Measurements from ENCODE around the gene UBP1. TPM values are rescaled to one million over a fixed set of nuclear protein-coding genes. Genes with fewer than 3 reads are reported as not detected.
"Not testable (repeated sequence)": the region's sequence is repeated elsewhere in the genome, so short reads cannot be mapped to it uniquely, and the experiment has no call there.

Gene UBP1
- 32.8 and 77.3 TPM in 2 replicates for total RNA-seq

DNA sequence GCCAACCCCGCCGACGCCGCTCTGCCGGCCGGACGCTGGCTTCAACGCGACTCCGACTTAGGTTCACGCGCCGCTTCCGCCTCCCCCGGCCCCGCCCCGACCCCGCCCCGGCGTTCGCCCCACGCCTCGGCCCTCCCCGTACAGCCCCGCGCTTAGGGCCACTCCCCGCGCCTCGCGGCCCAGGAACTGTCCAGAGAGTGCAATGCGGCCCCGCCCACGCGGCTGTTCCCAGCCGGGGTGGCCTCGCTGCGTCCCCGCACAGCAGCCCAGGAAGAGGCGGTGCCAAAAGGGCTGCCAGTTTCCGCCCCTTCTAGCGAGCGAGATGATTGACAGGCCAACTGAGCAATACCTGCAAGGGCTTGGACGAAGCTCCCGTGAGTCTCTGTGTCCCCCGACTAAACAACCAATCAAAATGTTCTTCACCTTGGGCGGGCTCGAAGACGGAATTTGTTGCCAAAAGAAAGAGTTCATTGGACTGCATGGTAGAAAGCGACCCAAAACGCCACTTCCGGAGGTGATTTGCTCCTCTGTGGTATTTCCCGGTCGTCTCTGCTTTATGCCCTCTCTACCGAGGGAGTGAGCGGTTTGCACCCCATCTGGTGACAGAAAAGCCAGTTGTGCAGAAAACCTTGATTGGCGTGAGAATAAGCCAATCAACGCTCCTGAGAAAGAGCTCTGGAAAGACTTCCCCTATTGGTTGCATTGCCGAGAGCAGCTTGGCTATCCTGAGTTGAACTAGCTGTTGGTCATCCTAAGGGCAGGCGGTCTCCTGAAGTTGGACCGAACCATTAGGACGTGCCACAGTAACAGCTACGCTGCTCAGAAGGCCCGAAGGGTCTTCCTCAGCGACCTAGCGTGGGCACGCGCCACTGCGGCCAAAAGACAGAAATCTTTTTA lies at the start of gene UBP1:
TSS of gene UBP1 (minus strand) at position 78 of the 897 bp plus-strand sequence. CDS start 557 bp downstream, outside the sequence.
- DNase-seq (ENCODE audit: low read depth): peak; percentile 100

DNA sequence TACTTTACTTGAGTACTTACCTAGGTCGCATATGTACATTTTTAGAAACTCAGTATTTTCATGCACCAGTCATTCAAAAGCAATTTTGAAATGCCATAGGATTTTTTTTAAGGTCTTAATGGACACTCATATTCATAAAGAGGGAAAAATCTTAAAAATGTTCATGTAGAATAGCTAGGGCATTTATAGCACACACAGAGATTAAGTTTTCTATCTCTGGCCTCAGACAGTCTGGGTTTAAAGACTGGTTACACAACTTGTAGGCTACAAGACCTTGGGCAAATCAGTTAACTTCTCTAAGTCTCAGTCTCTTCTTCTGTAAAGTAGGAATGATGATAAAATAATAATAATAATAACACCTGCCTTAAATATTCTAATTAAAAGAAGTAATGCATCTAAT lies 48.5 kb upstream of the UBP1 start:
- no peak for DNase-seq (ENCODE audit: low read depth)

DNA sequence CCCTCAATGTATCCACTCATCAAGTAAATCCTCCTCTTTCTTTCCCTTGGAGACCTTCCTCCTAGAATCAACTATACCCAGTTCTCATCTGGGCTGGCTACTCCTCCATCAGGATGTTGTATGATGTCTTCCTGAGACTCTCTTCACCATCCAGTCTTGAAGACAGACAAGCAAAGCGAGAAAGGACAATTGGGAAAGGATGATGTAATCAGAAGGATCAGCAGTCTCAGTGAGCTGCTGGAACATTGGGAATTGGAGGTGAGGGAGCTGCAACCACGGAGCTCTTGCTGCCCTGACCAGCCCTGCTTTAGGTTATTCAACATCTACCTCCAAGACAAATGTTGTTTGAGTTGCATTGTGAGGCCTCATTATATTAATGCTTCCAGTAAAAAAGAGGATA lies 48.0 kb upstream of the UBP1 start:
- no peak for DNase-seq (ENCODE audit: low read depth)

DNA sequence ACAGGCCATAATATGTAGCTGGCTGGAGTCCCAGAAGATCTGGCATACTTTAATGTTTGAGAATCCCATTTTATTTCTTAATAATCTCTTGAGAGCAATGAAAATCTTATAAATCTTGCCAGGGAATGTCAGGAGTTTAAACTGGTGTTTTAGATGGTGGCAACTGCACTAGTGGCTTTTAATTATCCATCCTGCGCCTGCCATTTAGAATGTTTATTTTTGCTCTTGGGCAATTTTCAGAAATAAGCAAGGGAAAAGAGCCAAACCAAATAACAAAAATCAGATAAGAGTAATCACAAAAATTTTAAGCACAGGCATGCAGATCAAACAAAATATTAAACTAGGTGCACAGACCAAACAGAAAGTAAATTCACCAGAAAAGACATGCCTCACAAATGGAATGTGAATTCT lies 41.9 kb upstream of the UBP1 start:
- DNase-seq (ENCODE audit: low read depth): no peak

- DNase-seq (ENCODE audit: low read depth): no peak
Observed at GRCh38 chr3:33474896-33475295, 34.7 kb upstream of the UBP1 start.

DNA sequence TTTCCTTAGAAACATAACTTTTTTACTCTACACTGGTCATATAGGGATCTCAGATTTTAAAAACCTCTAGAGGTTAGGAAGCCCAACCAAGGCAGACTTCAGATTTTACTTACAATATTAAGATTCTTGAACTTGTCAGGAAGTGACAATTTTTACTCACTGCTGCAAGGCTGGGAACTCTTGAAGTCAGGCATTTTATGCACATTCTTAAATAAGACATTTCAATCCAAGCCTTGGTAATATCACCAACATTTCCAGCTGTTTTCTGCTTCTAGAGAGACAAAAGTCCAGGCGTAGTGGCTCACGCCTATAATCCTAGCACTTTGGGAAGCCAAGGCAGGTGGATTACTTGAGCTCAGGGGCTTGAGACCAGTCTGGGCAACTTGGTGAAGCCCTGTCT lies 33.6 kb upstream of the UBP1 start:
- no peak for DNase-seq (ENCODE audit: low read depth)

DNA sequence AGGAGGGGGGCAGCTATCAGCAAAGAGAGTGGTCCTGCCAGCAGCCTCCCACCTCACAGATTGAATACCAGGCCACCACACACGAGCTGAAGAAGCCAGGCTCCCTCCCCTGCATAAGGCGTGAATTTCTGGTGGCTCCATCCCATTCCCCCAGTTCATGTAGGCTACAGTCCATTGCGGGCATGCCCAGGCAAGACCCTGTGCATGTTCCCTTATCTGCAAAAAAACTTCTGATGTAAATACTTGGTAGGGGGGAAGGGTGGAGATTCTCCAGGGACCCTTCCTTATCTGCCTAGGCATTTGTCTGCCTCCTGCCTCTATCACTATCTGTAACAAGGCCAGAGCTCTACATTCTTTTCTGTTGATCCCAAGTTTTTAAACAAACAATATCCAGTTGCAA lies 27.6 kb upstream of the UBP1 start:
- DNase-seq (ENCODE audit: low read depth): no peak

- DNase-seq (ENCODE audit: low read depth): no peak
Observed at GRCh38 chr3:33461097-33461496, 20.9 kb upstream of the UBP1 start.

DNA sequence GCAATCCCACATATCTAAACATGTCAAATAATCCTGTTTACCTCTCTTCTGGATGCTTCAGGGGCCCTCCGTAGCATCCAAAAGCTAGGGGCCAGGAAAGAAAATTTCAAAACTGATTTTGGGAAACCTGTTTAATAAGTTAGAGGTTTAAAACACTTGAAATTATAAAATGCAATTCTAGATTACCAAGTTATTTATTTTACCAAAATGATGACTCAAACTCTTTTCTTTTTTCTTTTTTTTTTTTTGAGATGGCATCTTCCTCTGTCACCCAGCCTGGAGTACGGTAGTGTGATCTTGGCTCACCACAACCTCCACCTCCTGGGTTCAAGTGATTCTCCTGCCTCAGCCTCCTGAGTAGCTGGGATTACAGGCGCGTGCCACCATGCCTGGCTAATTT lies 19.4 kb upstream of the UBP1 start:
- DNase-seq (ENCODE audit: low read depth): not testable (repeated sequence)

GRCh38 chr3:33458446-33458845 lies 18.2 kb upstream of the UBP1 start:
- DNase-seq (ENCODE audit: low read depth): no peak

GRCh38 chr3:33456756-33457155 lies 16.6 kb upstream of the UBP1 start:
- DNase-seq (ENCODE audit: low read depth): no peak

DNA sequence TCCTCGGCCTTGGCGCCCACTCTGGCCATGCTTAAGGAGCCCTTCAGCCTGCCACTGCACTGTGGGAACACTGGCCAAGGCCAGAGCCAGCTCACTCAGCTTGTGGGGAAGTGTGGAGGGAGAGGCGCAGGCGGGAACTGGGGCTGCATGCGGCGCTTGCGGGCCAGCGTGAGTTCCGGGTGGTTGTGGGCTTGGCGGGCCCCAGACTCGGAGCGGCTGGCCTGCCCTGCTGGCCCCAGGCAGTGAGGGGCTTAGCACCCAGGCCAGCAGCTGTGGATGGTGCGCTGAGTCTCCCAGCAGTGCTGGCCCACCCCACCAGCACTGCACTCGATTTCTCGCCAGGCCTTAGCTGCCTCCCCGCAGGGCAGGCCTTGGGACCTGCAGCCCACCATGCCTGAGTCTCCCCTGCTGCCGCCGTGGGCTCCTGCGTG lies 13.1 kb upstream of the UBP1 start:
- no peak for DNase-seq (ENCODE audit: low read depth)

DNA sequence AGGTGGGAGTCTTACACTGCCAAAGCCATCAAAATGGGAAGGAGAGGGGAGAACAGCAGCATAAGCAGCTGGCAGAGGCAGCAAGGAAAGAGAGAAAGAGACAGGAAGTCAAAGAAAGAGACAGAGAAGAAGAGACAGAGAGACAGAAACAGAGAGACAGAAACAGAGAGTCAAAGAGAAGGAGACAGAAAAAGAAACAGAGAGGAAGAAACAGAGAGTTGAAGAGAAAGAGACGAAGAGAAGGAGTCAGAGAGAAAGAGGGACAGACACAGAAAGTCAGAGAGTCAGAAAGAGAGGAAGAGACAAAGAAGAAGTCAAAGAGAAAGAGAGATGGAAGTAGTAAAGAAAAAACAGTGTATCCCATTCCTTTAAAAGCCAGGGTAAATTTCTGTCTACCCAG lies 11.8 kb upstream of the UBP1 start:
- DNase-seq (ENCODE audit: low read depth): not testable (repeated sequence)

GRCh38 chr3:33447958-33448357 lies 7.8 kb upstream of the UBP1 start:
- DNase-seq (ENCODE audit: low read depth): no peak

DNA sequence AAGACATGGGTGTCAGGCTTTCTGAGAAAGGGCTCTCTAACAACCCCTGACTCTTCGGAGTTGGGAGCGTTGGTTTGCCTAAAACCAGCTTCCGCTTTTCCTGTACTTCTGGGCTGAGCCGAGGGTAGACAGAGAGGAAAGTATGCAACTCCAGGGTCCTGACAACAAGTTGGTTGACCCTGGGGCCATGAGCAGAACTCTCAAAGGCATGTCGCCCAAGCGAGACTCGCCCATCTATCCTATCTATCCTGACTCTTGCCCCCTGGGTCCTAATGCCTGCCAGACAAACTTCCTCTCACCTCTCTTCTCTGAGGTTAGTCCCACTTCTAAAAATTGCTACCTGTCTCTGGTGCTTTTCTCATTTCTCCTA lies 7.0 kb upstream of the UBP1 start:
- DNase-seq (ENCODE audit: low read depth): not testable (repeated sequence)

DNA sequence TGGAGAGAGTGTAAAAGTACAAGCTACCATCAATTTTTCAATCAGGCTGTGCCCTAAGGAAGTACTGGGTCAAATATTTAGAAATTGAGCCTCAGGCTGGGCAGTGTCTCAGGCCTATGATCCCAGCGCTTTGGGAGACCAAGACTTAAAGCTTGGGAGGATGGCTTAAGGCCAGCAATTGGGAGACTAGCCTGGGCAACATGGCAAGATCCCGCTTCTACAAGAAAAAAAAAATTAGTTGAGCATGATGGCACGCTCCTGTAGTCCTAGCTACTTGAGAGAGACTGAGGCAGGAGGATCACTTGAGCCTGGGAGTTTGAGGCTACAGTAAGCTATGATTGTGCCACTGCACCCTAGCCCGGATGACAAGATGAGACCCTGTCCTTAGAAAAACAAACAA lies 2.0 kb upstream of the UBP1 start:
- no peak for DNase-seq (ENCODE audit: low read depth)

- DNase-seq (ENCODE audit: low read depth): no peak
Observed at GRCh38 chr3:33441225-33441976, 1.2 kb upstream of the UBP1 start.

DNA sequence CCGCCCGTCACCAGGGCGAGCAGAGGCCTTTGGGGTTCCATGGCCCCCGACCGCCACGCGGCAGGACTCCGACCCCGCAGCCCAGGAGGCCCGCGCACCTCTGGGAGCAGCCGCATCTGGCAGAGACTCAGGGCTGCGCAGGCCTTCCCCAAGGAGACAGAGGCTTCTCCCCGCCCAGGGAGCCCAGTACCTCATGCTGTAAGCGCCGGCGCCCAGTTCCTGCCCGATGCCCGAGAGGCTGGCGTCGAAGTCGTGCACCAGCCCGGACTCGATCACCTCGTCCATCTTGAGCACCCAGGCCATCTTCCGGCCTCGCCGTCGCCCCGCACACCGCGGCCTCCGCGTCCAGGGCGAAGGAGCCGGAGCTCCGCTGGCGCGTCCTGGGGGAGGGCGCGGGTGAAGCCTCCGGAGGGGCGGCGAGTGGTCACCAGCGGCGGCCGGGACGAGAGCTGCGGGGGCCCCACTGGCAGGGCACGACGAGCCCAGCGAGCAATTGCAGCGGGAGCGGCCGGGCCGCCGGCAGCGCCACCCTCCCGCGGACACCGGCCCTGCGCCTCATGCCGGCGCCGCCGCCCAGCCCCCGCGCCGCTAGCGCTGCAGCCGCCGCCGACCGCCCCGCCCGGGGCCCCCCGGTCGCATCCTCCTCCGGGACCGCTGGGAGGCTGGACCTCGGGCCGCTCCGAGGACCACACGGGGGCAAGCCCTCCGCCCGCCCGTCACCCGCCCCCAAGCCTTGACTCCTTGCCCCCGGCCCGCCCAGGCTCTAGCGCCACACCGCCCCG lies 468 bp downstream of the UBP1 start:
- DNase-seq (ENCODE audit: low read depth): no peak

GRCh38 chr3:33438881-33439545 lies 1.2 kb downstream of the UBP1 start:
- DNase-seq (ENCODE audit: low read depth): no peak

DNA sequence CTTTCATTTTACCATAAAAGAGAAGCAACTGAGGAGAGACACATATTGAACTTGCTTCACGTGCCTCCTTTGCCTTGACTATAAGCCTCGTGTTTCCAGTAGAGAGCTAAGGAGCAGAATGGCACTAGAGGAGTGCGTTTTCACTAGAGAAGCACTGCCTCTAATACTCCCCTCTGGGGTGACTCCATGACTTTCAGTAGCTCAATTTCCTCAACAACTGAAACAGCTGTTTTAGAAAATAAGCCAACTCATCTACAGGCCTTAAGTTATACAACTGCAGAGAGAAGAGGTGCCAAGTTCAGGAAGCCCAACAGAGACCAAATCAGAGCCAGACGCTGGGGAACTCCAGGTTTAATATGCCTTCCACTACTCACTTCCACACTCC lies 1.9 kb downstream of the UBP1 start:
- peak; percentile 34 for DNase-seq (ENCODE audit: low read depth)

- DNase-seq (ENCODE audit: low read depth): peak; percentile 29
Observed at GRCh38 chr3:33437556-33438283, 2.5 kb downstream of the UBP1 start.
